Memory B cell (primary cell): ENCODE results near the gene BOD1.

Source experiments
- ATAC-seq: fragments of 150-1000 bp; cut with Tn5 transposase; 2 replicates; pipeline ENCODE4 v1.10.0; 2021; ENCODE audit warnings: low read depth, mild to moderate bottlenecking, moderate library complexity
- DNase-seq, 2 donors: peaks; one replicate each; pipeline ENCODE4 v3.0.0; 2022; ENCODE audit warnings: low spot score in 2 of 2
- H3K27ac Mint-ChIP-seq: one replicate; pipeline ENCODE4 v1.8.0; 2022; ENCODE audit warnings: mild to moderate bottlenecking, moderate library complexity, mixed read lengths
- H3K27me3 Mint-ChIP-seq: one replicate; pipeline ENCODE4 v1.8.0; 2022; ENCODE audit warnings: mixed read lengths
- H3K36me3 Mint-ChIP-seq: one replicate; pipeline ENCODE4 v1.8.0; 2022; ENCODE audit warnings: mild to moderate bottlenecking, mixed read lengths
- H3K4me1 Mint-ChIP-seq: one replicate; pipeline ENCODE4 v1.8.0; 2022; ENCODE audit warnings: mixed read lengths
- H3K4me3 Mint-ChIP-seq: one replicate; pipeline ENCODE4 v1.8.0; 2022; ENCODE audit warnings: mild to moderate bottlenecking, moderate library complexity, mixed read lengths
- H3K9me3 Mint-ChIP-seq: one replicate; pipeline ENCODE4 v1.8.0; 2022; ENCODE audit warnings: mixed read lengths

BOD1 gene

DNA sequence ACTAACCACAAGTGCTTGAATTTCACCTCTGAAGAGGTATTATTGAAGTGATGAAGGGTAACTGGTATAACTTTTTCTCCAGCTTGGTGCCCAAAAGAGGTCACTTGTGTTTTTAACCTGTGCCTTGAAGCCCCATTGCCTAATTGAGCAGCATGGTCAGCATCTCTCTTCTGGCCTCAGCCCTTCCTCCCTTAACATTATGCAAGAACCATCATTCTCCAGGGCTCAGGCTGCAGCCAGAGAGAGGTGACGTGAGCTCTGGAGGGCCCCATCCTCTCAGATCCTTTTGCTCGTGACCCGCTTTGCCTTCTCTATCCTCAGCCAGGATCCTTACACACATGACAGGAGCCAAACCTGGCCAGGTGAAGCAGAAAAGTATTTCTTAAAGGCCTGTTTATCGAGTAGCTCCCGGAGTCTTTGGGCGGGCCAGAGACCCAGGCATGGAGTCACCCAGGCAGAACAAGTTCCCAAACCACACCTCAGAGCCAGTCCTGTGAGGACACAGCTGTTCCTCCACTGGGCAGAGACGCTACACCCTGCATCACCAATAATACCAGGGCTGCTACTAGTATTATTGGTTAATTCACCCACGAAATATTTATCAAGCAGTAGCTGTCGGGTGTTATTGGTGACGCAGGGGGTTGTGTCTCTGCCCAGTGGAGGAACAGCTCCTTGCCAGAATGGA is 29.6 kb upstream of the BOD1 start:
- H3K4me3 Mint-ChIP-seq: no peak overlapping the region
- H3K36me3 Mint-ChIP-seq: no peaks in the 10 kb centered on the region
- peaks cover 16% of the 10 kb centered on the region for H3K4me1 Mint-ChIP-seq
- no peaks in the 10 kb centered on the region for H3K9me3 Mint-ChIP-seq
- no peak for ATAC-seq
- no peak overlapping the region for H3K27ac Mint-ChIP-seq
- H3K27me3 Mint-ChIP-seq: no peaks in the 10 kb centered on the region
- DNase-seq: no peak

DNA sequence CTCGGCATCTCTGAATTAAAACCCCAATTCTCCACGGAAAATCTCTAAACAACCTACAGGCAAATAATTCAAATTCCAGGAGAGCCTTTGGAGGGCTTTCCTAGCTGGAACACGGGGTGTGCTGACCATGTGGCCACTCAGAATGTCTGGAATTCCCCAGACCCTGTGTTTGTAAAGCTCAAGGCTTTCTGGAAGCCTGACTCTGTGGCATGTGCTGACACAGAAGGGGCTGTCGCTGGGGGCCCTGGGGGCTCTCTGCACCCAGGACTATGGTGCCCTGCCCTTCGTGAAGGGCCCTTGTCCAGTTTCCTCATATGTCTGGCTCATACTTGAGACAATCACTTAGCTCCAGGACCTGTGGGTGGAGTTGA is 29.0 kb upstream of the BOD1 start:
- Mint-ChIP-seq H3K27ac (no peak overlapping the region), H3K36me3 (no peaks in the 10 kb centered on the region), H3K27me3 (no peaks in the 10 kb centered on the region), H3K4me1 (peaks cover 20% of the 10 kb centered on the region), H3K9me3 (no peaks in the 10 kb centered on the region), H3K4me3 (no peak overlapping the region)
- DNase-seq (no peak), ATAC-seq (no peak)

DNA sequence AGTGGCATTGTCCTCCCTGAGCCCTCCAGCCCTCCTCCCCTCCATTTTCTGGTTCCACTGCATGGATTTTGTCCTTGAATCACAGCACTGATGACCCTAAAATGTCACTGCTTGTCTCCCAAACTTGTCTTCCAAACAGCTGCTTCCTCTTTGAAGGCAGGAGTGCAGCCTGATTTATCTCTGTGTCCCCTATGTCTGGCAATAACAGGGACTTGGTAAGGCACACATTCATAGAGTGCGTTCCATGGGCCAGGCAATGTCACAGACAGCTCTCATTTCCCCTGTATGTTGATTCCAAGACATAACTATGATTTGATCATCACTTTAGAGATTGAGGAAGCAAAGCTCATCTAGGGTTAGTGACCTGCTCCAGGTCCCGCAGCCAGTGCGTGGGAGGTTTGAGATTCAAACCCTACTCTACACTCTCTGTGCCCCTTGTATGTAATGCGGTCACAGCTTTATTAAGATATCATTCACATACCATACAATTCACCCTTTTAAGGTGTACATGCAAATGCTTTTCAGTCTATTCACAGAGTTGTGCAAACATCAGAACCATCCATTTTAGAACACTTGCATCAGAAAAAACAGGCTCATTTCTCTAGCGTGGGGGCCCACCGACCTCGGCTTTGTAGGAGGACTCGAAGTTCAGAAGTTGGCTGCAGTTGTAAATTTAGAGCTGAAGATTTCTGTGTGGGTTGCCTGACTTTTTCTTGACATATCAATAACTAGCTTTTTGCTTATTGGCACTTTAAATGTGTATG is 28.4 kb upstream of the BOD1 start:
- ATAC-seq: no peak
- DNase-seq: no peak
- Mint-ChIP-seq H3K27me3 (no peaks in the 10 kb centered on the region), H3K4me3 (no peak overlapping the region), H3K27ac (peak overlapping the region; percentile 87), H3K9me3 (no peaks in the 10 kb centered on the region), H3K36me3 (no peaks in the 10 kb centered on the region), H3K4me1 (peaks cover 23% of the 10 kb centered on the region)

DNA sequence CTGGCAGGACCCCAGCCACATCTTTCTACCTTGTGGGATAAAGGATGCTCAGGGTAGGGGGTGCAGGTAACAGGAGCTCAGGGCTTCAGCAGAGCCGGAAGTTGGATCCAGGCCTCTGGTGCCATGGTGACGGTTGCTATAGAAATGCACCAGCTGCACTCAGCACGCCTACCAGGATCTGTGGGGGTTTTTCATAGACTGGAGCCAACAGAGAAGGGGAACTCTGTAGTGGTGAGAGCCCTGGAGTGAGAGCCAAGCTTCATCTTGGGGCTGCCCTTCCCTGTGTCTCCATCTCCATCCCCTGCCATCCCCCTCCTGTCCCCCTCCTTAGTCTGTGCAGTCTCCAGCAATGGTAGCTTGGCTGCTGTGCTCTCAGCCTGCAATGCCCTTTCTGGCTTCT is 27.5 kb upstream of the BOD1 start:
- peaks cover 23% of the 10 kb centered on the region for H3K4me1 Mint-ChIP-seq
- H3K27me3 Mint-ChIP-seq: no peaks in the 10 kb centered on the region
- H3K9me3 Mint-ChIP-seq: no peaks in the 10 kb centered on the region
- H3K36me3 Mint-ChIP-seq: no peaks in the 10 kb centered on the region
- peak overlapping the region; percentile 87 for H3K27ac Mint-ChIP-seq
- H3K4me3 Mint-ChIP-seq: no peak overlapping the region
- ATAC-seq (peak; percentile 89), DNase-seq (no peak)

DNA sequence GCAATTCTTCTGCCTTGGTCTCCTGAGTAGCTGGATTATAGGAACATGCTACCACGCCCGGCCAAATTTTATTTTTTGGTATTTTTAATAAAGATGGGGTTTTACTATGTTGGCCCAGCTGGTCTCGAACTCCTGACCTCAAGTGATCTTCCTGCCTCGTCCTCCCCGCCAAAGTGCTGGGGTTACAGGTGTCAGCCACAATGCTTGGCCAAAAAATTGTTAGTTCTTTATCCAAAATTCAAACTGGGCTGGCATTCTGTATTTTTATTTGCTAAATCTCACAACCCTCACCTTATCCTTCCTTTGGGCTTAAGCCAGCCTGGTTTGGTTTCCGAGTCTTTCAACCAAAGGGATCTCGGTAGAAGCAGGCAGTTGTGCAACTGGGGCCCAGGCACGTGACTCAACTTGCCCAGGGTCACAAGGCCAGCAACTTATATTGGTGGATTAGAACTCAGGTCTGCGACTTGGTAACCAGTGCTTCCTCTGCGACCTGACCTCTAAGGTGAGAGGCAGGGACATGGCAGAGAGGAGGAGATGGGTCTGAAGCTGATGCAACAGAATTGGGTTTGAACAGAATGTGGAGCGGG is 26.5 kb upstream of the BOD1 start:
- DNase-seq: no peak
- no peak for ATAC-seq
- H3K27me3 Mint-ChIP-seq: no peaks in the 10 kb centered on the region
- H3K4me1 Mint-ChIP-seq: peaks cover 23% of the 10 kb centered on the region
- H3K36me3 Mint-ChIP-seq: no peaks in the 10 kb centered on the region
- no peak overlapping the region for H3K4me3 Mint-ChIP-seq
- no peak overlapping the region for H3K27ac Mint-ChIP-seq
- no peaks in the 10 kb centered on the region for H3K9me3 Mint-ChIP-seq

DNA sequence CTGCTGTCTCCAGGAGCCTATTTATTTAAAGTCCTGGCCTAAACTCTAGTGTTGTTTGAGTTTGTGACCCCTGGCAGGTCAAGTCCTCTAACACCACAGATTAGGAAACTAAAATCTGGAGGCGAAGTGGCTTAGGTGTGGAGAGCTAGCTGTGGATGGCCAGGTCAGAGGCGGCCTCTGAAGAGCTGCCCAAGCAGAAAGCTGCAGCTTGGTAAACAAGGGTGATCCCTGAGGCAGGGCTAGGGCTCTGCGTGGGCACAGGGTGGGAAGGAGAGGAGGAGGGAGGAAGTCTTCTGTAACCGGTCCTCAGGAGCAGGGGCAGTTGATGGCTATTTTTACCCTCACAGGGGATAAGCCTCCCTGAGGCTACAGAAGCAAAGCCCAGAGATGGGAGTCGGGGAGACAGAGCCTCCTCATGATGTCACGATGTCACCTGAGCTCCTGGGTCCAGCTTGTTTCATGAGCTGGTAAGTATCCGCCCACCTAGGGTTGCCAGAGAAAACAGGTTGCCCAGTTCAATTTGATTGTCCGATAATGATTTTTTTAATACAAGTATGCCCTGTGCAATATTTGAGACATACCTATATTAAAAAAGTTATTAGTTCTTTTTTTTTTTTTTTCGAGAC is 25.9 kb upstream of the BOD1 start:
- DNase-seq (no peak), ATAC-seq (no peak)
- H3K4me3 Mint-ChIP-seq: no peak overlapping the region
- no peak overlapping the region for H3K27ac Mint-ChIP-seq
- H3K9me3 Mint-ChIP-seq: no peaks in the 10 kb centered on the region
- peaks cover 25% of the 10 kb centered on the region for H3K4me1 Mint-ChIP-seq
- H3K36me3 Mint-ChIP-seq: no peaks in the 10 kb centered on the region
- no peaks in the 10 kb centered on the region for H3K27me3 Mint-ChIP-seq

DNA sequence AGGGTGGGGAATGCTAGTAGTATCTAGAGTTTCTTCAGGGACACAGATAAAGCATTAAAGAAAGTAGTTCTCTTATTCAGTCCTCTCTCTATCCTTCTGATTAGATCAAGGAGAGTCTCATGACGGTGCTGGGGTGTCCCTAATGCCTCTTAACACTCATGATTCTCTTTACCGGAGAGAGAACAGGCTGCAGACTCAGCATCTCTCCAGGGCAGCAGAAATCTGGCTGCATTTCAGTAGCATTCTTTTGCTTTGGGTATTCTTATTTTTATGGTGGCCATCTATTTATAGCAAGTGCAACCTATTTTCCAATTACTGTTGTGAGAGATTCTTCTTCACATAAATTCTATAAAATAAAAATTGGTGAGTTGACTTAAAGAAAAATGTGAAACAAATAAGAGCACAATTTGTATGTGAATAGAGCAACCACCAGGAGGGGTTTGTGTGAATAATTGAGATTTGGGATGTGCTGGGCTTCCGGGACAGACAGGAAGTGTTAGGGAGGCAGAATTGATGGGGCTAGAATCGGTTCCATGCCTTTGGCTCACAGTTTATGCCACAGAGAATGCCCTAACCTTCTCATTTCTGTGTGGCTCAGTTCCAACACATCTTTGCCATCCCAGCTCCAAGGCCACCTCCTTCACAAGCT is 23.8 kb upstream of the BOD1 start:
- no peaks in the 10 kb centered on the region for H3K9me3 Mint-ChIP-seq
- no peaks in the 10 kb centered on the region for H3K36me3 Mint-ChIP-seq
- H3K4me1 Mint-ChIP-seq: peaks cover 25% of the 10 kb centered on the region
- H3K4me3 Mint-ChIP-seq: no peak overlapping the region
- ATAC-seq: no peak
- no peak for DNase-seq
- H3K27ac Mint-ChIP-seq: no peak overlapping the region
- no peaks in the 10 kb centered on the region for H3K27me3 Mint-ChIP-seq

DNA sequence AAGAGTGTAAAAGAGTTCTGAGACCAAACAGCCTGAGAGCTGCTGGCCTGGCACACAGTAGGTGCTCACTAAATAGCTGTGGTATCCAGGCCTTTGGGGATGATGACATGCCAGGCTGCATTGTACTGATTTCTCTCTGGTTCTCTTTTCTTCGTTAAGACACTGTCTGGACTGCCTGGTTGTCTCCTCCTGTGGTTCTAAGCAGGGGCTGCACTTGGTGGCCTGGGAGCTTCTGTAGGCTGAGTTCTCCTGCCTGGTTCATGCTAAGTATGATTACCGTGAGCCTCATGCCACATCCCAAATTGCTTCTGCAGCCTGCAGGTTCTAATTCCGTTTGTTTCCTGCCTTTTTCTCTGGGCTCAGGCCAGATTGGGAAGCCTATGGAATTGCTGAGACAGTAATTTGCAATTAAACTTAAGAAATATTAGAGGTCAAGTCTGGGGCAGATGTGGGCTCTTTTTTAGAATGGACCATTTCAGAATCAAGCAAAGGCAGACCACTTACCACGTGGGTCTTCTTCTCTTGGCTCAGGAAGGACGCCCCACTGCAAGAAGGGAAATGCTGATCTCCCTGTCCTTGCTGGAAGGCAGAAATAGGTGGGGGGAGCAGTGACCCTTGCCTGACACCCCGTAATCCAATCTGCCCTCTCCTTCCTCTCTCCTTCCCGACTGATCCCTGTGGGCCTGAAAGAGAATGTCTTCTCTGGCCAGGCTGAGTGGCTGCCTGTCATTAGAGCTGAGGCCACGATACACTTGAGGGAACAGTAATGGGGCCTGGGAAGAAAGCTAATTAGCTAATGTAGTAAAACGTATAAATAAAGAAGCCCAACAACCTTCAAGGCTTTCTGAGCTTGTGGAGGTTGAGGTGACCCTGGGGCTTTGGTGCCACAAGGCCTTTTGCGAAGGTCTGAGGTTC is 21.9 kb upstream of the BOD1 start:
- H3K27me3 Mint-ChIP-seq: peaks cover 2% of the 10 kb centered on the region
- peak overlapping the region; percentile 63 for H3K27ac Mint-ChIP-seq
- ATAC-seq (no peak), DNase-seq (no peak)
- H3K4me3 Mint-ChIP-seq: no peak overlapping the region
- no peaks in the 10 kb centered on the region for H3K36me3 Mint-ChIP-seq
- peaks cover 1% of the 10 kb centered on the region for H3K9me3 Mint-ChIP-seq
- peaks cover 16% of the 10 kb centered on the region for H3K4me1 Mint-ChIP-seq

DNA sequence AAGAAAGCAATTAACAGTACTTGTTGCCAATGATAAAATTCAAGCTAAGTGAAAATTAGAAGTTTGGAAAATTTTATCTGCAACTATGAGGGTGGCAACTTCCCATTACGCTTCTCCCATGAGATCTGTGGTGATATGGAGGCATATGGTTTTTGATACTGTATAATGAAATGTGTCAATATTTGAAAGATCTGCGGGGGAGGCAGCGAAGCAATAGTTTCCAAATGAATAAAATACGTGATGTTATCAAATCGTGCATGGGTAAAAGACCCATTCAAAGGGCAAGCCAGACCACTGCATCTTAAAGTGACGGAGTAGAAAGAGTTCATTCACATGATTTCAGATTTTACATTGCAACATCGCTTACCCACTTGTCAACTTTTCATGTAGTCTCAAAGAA is 20.9 kb upstream of the BOD1 start:
- H3K4me3 Mint-ChIP-seq: no peak overlapping the region
- peaks cover 2% of the 10 kb centered on the region for H3K27me3 Mint-ChIP-seq
- peaks cover 1% of the 10 kb centered on the region for H3K9me3 Mint-ChIP-seq
- no peaks in the 10 kb centered on the region for H3K36me3 Mint-ChIP-seq
- H3K4me1 Mint-ChIP-seq: peaks cover 16% of the 10 kb centered on the region
- DNase-seq: no peak
- ATAC-seq: no peak
- no peak overlapping the region for H3K27ac Mint-ChIP-seq

DNA sequence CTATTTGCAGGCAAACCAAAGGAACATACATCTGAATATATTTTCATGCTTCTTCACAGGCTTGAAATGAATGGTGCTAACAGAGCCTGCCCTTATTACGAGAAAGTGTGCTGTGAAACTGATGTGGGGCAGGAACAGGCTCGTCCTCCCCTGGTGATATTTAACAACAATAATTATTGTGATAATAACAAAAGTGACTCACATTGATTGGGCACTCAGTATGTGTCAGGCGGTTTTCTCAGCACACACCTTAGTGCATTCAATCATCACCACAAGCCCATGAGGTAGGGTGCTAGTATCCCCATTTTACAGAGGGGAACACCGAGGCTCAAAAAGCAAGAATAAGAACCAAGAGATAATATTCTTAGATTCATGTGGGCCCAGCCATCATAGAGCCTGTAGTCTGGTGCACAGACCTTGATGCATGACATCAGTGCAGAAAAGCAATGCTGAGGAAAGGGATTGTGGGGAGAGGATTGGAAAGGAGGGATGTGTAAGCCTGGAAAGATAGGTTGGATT is 18.1 kb upstream of the BOD1 start:
- ATAC-seq: no peak

DNA sequence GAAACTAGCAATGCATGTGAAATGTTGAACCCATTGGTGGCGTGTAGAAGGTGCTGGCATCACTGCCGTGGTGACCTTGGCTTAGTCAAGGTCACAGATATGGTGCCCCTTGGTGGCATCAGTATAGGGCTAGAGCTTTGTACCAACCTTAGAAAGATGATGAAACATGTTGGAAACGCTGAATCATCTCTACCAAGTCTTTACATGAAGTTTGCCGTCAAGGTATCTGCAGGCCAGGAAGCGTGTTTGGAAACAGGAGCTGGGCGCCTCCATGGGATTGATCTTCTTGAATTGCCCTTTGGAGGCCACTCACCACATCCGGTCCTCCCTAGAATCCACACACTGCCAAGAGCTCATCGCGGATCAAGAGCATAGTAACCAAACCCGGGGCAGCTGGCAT is 16.9 kb upstream of the BOD1 start:
- H3K27me3 Mint-ChIP-seq: peaks cover 2% of the 10 kb centered on the region
- H3K36me3 Mint-ChIP-seq: no peaks in the 10 kb centered on the region
- H3K27ac Mint-ChIP-seq: no peak overlapping the region
- peaks cover 1% of the 10 kb centered on the region for H3K9me3 Mint-ChIP-seq
- peaks cover 12% of the 10 kb centered on the region for H3K4me1 Mint-ChIP-seq
- DNase-seq (no peak), ATAC-seq (no peak)
- H3K4me3 Mint-ChIP-seq: no peak overlapping the region

More for the DNA sequence above, 18.1 kb upstream of the BOD1 start:
- H3K27me3 Mint-ChIP-seq: peaks cover 2% of the 10 kb centered on the region
- peaks cover 12% of the 10 kb centered on the region for H3K4me1 Mint-ChIP-seq
- peaks cover 1% of the 10 kb centered on the region for H3K9me3 Mint-ChIP-seq
- no peak for DNase-seq
- no peak overlapping the region for H3K4me3 Mint-ChIP-seq
- H3K27ac Mint-ChIP-seq: peak overlapping the region; percentile 4
- no peaks in the 10 kb centered on the region for H3K36me3 Mint-ChIP-seq

DNA sequence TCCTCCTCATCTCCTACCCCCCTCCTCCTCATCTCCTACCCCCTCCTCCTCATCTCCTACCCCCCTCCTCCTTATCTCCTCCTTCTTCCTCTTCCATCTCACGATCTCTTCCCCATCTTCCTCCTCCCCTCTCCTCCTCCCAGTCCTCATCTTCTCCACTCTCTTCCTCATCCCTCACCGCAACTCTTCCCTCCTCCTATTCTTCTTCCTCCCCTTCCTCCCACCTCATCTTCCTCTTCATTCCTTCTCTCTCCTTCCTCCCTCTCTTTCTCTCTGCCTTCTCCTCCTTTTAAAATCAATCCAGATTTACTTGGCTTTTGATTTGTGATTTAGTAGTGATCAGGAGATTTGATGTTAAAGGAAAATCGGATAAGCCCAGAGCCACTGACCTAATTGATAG is 15.0 kb upstream of the BOD1 start:
- ATAC-seq (no peak), DNase-seq (no peak)
- Mint-ChIP-seq H3K9me3 (peaks cover 1% of the 10 kb centered on the region), H3K4me3 (no peak overlapping the region), H3K27ac (no peak overlapping the region), H3K36me3 (no peaks in the 10 kb centered on the region), H3K4me1 (peaks cover 9% of the 10 kb centered on the region), H3K27me3 (peaks cover 2% of the 10 kb centered on the region)

DNA sequence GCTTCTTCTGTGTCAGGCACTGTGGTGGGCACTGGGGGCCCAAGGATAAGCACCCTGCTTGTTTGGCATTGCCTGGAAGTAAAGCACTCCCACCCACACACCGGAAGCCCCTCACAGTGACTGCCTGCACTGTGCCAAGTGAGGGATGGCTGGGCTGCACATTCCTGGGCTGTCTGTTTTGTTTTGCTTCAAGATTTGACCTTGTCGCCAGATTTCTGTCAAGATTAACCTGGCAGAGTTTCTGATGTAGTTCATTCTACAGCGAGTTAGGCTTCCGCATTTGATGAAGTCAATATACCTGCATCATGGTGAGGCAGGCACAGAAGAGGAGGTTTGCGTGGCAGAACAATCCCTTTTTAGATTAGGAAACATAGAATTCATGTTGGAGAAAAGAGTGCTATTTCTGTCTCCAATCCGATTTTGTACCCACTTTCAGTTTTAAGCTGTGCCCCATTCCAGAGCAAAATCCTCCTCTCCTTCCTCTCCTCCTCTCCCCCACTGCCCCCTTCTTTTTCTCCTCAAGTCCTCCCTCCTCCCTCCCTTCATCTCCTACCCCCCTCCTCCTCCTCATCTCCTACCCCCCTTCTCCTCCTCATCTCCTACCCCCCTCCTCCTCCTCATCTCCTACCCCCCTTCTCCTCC is 14.4 kb upstream of the BOD1 start:
- H3K9me3 Mint-ChIP-seq: peaks cover 1% of the 10 kb centered on the region
- ATAC-seq (no peak), DNase-seq (no peak)
- no peaks in the 10 kb centered on the region for H3K36me3 Mint-ChIP-seq
- no peak overlapping the region for H3K27ac Mint-ChIP-seq
- H3K27me3 Mint-ChIP-seq: peaks cover 2% of the 10 kb centered on the region
- no peak overlapping the region for H3K4me3 Mint-ChIP-seq
- peaks cover 13% of the 10 kb centered on the region for H3K4me1 Mint-ChIP-seq
